Measurements from ENCODE around the gene GALNT12.

DNA sequence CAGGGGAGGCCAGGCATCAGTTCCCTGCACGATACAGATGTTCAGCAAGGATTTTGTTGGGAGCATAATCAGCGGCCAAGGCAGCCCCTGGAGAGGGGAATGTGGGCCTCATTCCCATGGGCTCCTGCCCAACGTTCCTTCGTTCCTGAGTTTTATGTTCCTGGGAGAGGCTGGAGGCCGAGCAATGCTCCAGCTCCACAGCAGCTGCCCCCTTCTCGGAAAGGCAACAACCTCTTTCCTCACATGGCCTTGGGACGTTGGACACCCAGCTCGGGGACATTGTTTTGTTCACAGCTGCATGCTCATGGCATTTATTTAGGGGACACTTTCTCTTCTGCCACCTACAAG is 72.5 kb downstream of the GALNT12 start:
- TF ChIP-seq, protein P1, sequence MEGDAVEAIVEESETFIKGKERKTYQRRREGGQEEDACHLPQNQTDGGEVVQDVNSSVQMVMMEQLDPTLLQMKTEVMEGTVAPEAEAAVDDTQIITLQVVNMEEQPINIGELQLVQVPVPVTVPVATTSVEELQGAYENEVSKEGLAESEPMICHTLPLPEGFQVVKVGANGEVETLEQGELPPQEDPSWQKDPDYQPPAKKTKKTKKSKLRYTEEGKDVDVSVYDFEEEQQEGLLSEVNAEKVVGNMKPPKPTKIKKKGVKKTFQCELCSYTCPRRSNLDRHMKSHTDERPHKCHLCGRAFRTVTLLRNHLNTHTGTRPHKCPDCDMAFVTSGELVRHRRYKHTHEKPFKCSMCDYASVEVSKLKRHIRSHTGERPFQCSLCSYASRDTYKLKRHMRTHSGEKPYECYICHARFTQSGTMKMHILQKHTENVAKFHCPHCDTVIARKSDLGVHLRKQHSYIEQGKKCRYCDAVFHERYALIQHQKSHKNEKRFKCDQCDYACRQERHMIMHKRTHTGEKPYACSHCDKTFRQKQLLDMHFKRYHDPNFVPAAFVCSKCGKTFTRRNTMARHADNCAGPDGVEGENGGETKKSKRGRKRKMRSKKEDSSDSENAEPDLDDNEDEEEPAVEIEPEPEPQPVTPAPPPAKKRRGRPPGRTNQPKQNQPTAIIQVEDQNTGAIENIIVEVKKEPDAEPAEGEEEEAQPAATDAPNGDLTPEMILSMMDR (tag by site-specific recombination; IDR thresholded peaks at IDR 0.05), result no peak
- TF ChIP-seq, protein P2, sequence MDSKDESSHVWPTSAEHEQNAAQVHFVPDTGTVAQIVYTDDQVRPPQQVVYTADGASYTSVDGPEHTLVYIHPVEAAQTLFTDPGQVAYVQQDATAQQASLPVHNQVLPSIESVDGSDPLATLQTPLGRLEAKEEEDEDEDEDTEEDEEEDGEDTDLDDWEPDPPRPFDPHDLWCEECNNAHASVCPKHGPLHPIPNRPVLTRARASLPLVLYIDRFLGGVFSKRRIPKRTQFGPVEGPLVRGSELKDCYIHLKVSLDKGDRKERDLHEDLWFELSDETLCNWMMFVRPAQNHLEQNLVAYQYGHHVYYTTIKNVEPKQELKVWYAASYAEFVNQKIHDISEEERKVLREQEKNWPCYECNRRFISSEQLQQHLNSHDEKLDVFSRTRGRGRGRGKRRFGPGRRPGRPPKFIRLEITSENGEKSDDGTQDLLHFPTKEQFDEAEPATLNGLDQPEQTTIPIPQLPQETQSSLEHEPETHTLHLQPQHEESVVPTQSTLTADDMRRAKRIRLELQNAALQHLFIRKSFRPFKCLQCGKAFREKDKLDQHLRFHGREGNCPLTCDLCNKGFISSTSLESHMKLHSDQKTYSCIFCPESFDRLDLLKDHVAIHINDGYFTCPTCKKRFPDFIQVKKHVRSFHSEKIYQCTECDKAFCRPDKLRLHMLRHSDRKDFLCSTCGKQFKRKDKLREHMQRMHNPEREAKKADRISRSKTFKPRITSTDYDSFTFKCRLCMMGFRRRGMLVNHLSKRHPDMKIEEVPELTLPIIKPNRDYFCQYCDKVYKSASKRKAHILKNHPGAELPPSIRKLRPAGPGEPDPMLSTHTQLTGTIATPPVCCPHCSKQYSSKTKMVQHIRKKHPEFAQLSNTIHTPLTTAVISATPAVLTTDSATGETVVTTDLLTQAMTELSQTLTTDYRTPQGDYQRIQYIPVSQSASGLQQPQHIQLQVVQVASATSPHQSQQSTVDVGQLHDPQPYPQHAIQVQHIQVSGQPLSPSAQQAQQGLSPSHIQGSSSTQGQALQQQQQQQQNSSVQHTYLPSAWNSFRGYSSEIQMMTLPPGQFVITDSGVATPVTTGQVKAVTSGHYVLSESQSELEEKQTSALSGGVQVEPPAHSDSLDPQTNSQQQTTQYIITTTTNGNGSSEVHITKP (tag by site-specific recombination; IDR thresholded peaks at IDR 0.05), result no peak
- TF ChIP-seq, protein P3, sequence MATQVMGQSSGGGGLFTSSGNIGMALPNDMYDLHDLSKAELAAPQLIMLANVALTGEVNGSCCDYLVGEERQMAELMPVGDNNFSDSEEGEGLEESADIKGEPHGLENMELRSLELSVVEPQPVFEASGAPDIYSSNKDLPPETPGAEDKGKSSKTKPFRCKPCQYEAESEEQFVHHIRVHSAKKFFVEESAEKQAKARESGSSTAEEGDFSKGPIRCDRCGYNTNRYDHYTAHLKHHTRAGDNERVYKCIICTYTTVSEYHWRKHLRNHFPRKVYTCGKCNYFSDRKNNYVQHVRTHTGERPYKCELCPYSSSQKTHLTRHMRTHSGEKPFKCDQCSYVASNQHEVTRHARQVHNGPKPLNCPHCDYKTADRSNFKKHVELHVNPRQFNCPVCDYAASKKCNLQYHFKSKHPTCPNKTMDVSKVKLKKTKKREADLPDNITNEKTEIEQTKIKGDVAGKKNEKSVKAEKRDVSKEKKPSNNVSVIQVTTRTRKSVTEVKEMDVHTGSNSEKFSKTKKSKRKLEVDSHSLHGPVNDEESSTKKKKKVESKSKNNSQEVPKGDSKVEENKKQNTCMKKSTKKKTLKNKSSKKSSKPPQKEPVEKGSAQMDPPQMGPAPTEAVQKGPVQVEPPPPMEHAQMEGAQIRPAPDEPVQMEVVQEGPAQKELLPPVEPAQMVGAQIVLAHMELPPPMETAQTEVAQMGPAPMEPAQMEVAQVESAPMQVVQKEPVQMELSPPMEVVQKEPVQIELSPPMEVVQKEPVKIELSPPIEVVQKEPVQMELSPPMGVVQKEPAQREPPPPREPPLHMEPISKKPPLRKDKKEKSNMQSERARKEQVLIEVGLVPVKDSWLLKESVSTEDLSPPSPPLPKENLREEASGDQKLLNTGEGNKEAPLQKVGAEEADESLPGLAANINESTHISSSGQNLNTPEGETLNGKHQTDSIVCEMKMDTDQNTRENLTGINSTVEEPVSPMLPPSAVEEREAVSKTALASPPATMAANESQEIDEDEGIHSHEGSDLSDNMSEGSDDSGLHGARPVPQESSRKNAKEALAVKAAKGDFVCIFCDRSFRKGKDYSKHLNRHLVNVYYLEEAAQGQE (tag by site-specific recombination; IDR thresholded peaks at IDR 0.05), result no peak
- TF ChIP-seq ZNF830 (tag by site-specific recombination; IDR thresholded peaks at IDR 0.05; ENCODE audit: low read depth) (no peak), ZNF174 (tag by site-specific recombination; IDR thresholded peaks at IDR 0.05) (no peak), ZNF114 (tag by site-specific recombination; IDR thresholded peaks at IDR 0.05) (no peak), ZNF501 (tag by site-specific recombination; IDR thresholded peaks at IDR 0.05) (no peak), ZBTB17 (tag by site-specific recombination; IDR thresholded peaks at IDR 0.05) (no peak), TCF7L2 (IDR thresholded peaks at IDR 0.05; ENCODE audit: borderline replicate concordance, low read depth, low read length) (no peak), ZNF274 (IDR thresholded peaks at IDR 0.05; ENCODE audit: low read length) (no peak), ZNF274 (tag by site-specific recombination; IDR thresholded peaks at IDR 0.05; ENCODE audit: borderline replicate concordance) (no peak)
- TF ChIP-seq, protein P4, sequence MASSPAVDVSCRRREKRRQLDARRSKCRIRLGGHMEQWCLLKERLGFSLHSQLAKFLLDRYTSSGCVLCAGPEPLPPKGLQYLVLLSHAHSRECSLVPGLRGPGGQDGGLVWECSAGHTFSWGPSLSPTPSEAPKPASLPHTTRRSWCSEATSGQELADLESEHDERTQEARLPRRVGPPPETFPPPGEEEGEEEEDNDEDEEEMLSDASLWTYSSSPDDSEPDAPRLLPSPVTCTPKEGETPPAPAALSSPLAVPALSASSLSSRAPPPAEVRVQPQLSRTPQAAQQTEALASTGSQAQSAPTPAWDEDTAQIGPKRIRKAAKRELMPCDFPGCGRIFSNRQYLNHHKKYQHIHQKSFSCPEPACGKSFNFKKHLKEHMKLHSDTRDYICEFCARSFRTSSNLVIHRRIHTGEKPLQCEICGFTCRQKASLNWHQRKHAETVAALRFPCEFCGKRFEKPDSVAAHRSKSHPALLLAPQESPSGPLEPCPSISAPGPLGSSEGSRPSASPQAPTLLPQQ (tag by site-specific recombination; IDR thresholded peaks at IDR 0.05), result no peak

Data from HEK293 (cell line).